NCI-H748 treated with DMSO at 0.1 percent for 48 hours (cell line): ENCODE data around the gene HABP2.

Experiments used
- DNase-seq: peaks from one replicate; lab custom pipeline; 2025; lab: John Stamatoyannopoulos, UW

HABP2 gene

GRCh38 chr10:113605268-113605978, 52.6 kb downstream of the HABP2 start:
- no peak for DNase-seq

GRCh38 chr10:113609704-113610108, 56.9 kb downstream of the HABP2 start:
- no peak for DNase-seq

- no peak for DNase-seq
Measured at GRCh38 chr10:113610631-113611601, 58.1 kb downstream of the HABP2 start.

- no peak for DNase-seq
Measured at GRCh38 chr10:113612154-113612553, 59.3 kb downstream of the HABP2 start.

GRCh38 chr10:113613427-113613826, 60.6 kb downstream of the HABP2 start:
- DNase-seq: no peak

GRCh38 chr10:113613977-113614690, 61.3 kb downstream of the HABP2 start:
- DNase-seq: no peak

- no peak for DNase-seq
Measured at GRCh38 chr10:113616244-113617074, 63.6 kb downstream of the HABP2 start.

GRCh38 chr10:113617086-113617485, 64.2 kb downstream of the HABP2 start:
- DNase-seq: no peak

GRCh38 chr10:113618338-113618737, 65.5 kb downstream of the HABP2 start:
- DNase-seq: no peak

GRCh38 chr10:113619401-113619800, 66.5 kb downstream of the HABP2 start:
- DNase-seq: no peak

- DNase-seq: peak; percentile 35
Measured at GRCh38 chr10:113620511-113620910, 67.7 kb downstream of the HABP2 start.

GRCh38 chr10:113620936-113621335, 68.1 kb downstream of the HABP2 start:
- DNase-seq: no peak

- DNase-seq: no peak
Measured at GRCh38 chr10:113621799-113622198, 68.9 kb downstream of the HABP2 start.

- DNase-seq: no peak
Measured at GRCh38 chr10:113622831-113623230, 70.0 kb downstream of the HABP2 start.

GRCh38 chr10:113625461-113626186, 72.8 kb downstream of the HABP2 start:
- no peak for DNase-seq

GRCh38 chr10:113626809-113627355, 74.0 kb downstream of the HABP2 start:
- DNase-seq: no peak

GRCh38 chr10:113627836-113628235, 75.0 kb downstream of the HABP2 start:
- DNase-seq: no peak

- DNase-seq: no peak
Measured at GRCh38 chr10:113628607-113629153, 75.8 kb downstream of the HABP2 start.

GRCh38 chr10:113630929-113631533, 78.2 kb downstream of the HABP2 start:
- DNase-seq: no peak
